ENCODE measurements around the gene CNN1.
"Not testable (repeated sequence)": the region's sequence is repeated elsewhere in the genome, so short reads cannot be mapped to it uniquely, and the experiment has no call there.

DNA sequence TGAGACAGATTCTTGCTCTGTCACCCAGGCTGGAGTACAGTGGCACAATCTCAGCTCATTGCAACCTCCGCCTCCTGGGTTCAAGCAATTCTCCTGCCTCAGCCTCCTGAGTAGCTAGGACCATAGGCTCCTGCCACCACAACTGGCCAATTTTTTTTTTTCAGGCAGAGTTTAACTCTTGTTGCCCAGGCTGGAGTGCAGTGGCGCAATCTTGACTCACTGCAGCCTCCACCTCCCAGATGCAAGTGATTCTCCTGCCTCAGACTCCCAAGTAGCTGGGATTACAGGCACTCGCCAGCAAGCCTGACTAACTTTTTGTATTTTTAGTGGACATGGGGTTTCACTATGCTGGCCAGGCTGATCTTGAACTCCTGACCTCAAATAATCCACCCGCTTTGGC is 35.1 kb downstream of the CNN1 start:
- TF ChIP-seq POLR2A (IDR thresholded peaks at IDR 0.05; ENCODE audit: low read depth, low read length); SMC3 (IDR thresholded peaks at IDR 0.05; ENCODE audit: low read depth, low read length); RFX5 (IDR thresholded peaks at IDR 0.05; ENCODE audit: low read depth, low read length); CEBPB (IDR thresholded peaks at IDR 0.05; ENCODE audit: low read depth, low read length); MAFK (IDR thresholded peaks at IDR 0.05; ENCODE audit: low read depth, low read length); MXI1 (IDR thresholded peaks at IDR 0.05; ENCODE audit: borderline replicate concordance, low read depth, low read length); RAD21 (IDR thresholded peaks at IDR 0.05; ENCODE audit: low read length): not testable (repeated sequence)
- TF ChIP-seq, protein P1, sequence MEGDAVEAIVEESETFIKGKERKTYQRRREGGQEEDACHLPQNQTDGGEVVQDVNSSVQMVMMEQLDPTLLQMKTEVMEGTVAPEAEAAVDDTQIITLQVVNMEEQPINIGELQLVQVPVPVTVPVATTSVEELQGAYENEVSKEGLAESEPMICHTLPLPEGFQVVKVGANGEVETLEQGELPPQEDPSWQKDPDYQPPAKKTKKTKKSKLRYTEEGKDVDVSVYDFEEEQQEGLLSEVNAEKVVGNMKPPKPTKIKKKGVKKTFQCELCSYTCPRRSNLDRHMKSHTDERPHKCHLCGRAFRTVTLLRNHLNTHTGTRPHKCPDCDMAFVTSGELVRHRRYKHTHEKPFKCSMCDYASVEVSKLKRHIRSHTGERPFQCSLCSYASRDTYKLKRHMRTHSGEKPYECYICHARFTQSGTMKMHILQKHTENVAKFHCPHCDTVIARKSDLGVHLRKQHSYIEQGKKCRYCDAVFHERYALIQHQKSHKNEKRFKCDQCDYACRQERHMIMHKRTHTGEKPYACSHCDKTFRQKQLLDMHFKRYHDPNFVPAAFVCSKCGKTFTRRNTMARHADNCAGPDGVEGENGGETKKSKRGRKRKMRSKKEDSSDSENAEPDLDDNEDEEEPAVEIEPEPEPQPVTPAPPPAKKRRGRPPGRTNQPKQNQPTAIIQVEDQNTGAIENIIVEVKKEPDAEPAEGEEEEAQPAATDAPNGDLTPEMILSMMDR (conservative IDR thresholded peaks at IDR 0.05; ENCODE audit: low read depth, low read length) = not testable (repeated sequence)
- TF ChIP-seq, protein P2, sequence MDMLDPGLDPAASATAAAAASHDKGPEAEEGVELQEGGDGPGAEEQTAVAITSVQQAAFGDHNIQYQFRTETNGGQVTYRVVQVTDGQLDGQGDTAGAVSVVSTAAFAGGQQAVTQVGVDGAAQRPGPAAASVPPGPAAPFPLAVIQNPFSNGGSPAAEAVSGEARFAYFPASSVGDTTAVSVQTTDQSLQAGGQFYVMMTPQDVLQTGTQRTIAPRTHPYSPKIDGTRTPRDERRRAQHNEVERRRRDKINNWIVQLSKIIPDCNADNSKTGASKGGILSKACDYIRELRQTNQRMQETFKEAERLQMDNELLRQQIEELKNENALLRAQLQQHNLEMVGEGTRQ (IDR thresholded peaks at IDR 0.05; ENCODE audit: low read depth, low read length) = not testable (repeated sequence)

Data from IMR-90 (cell line).